GM10266 (cell line): ENCODE data around the gene PDRG1.
"Not testable (repeated sequence)": the region's sequence is repeated elsewhere in the genome, so short reads cannot be mapped to it uniquely, and the experiment has no call there.

Experiments used
- DNase-seq: peaks from one replicate; pipeline ENCODE4 v3.0.0; 2012; ENCODE audit errors: extremely low spot score
- TF ChIP-seq, protein P1 (sequence below): IDR thresholded peaks from 2 replicates; pipeline ENCODE4 v1.5.1; 2012; ENCODE audit warnings: mild to moderate bottlenecking, low read depth; ENCODE audit not compliant: control insufficient read depth, insufficient read depth; ENCODE audit errors: missing control alignments

Gene PDRG1

DNA sequence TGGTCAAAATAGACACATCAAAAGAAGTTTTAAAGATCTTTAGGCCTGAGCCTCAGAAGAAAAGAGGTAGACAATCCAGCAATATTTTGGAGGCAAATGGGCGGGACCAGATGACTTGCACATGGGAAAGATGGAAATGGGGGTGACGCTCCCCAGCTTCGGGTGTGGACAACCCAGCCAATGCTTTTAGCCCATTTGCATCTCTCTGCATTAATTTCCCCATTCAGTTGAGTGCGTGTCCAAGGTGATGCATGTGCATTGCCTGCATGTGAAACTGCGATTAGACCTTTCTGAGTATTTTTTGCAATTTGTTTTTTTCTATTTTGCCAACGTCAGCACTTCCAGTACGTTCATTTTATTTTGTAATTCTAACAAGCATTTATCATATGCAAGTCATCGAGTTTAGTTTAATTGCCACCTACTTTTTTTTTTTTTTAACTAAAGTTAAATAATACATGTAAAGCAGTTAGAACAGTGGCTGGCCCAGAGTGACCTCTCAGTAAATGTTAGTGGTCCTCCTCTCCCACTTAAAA, 24.2 kb downstream of the PDRG1 start:
- no peak for DNase-seq
- TF ChIP-seq, protein P1, sequence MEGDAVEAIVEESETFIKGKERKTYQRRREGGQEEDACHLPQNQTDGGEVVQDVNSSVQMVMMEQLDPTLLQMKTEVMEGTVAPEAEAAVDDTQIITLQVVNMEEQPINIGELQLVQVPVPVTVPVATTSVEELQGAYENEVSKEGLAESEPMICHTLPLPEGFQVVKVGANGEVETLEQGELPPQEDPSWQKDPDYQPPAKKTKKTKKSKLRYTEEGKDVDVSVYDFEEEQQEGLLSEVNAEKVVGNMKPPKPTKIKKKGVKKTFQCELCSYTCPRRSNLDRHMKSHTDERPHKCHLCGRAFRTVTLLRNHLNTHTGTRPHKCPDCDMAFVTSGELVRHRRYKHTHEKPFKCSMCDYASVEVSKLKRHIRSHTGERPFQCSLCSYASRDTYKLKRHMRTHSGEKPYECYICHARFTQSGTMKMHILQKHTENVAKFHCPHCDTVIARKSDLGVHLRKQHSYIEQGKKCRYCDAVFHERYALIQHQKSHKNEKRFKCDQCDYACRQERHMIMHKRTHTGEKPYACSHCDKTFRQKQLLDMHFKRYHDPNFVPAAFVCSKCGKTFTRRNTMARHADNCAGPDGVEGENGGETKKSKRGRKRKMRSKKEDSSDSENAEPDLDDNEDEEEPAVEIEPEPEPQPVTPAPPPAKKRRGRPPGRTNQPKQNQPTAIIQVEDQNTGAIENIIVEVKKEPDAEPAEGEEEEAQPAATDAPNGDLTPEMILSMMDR, result no peak

DNA sequence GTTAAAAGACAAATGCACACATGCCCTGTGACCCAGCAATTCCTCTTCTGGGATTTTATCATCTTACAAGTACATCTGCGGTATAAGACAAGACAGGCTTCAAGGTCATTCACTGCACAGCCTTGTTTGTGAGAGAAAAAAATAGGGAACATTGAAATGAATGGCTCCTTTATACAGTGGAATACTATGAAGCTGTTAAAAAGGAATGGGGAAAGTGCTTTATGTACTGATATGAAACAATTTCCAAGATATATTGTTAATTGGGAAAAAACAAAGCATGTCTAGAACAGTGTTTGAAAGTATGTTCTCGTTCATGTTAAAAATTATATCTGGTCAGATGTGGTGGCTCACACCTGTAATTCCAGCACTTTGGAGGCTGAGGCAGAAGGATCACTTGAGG, 25.4 kb downstream of the PDRG1 start:
- TF ChIP-seq, protein P1, result no peak
- no peak for DNase-seq

DNA sequence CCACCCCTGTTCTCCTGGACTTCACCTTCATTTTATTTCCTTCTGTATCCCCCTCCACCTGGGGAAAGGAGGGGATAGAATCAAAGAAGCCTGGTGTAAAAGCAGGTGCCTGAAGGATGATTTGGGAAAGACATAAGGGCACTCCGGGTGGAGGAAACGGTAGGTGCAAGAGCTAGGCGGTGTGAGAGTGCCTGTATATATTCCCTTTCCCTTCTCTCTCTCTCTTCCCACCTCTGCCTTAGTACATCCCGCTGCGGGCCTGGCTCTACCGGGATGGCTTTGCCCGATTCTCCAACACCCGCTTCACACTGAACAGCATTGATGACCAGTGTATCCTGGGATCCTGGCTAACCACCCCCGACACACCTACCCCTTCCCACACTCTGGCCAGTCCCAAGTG, 26.2 kb downstream of the PDRG1 start:
- TF ChIP-seq, protein P1, result no peak
- DNase-seq, result no peak

DNA sequence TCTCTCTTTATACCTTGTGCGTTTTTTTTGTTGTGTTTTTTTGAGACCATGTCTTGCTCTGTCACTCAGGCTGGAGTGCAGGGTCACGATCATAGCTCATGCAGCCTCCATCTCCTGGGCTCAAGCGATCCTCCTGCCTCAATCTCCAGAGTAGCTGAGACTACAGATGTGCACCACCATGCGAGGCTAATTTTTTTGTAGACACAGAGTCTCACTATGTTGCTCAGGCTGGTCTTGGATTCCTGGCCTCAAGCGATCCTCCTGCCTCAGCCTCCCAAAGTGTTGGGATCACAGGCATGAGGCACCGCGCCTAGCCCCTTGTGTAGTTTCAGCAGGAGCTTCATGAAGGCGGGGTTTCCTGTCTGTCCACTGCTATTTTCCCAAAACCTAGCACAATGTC, 27.3 kb downstream of the PDRG1 start:
- TF ChIP-seq, protein P1, result no peak
- DNase-seq, result no peak

DNA sequence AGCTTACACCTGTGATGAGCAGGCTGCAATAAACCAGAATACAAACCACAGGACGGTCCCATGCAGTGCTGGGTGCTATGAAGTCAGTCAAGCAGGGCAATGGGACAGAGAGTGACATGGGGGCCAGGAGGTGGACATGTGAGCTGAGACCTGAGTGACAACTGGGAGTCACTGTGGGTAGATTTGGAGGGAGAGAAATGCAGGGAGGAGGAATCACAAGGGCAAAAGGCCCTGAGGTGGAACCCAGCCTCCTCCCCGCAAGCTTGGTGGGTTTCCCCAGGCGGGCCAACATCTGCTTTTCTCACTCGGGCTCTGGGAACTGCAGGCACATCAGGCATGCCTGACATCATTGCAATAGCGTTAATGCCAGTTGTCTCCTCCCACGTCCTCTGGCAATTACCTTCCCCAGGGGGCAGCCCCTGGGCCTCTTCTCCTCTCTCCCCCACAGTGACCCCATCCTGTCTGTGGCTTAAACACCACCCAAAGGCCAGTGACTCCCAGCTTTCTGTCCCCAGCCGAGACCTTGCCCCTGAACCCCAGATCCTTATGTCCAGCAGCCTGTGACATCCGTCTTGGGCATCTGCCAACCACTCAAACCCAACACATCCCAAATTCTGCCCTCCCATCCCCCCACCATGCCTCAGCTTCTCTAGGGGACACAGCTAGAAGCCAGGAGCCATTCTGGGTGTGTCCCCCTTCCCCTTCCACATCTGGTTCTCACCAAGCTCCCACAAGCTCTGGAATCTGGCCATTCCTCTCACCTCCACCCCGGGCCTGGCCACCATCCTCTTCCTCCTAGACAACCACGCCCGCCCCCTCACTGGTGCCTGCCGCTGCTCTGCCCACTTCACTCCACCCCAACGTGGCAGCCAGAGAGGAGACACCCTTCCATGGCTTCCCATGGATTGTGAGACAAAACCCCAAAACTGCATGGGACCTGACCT, 28.2 kb downstream of the PDRG1 start:
- TF ChIP-seq, protein P1, result no peak
- peak; percentile 72 for DNase-seq

DNA sequence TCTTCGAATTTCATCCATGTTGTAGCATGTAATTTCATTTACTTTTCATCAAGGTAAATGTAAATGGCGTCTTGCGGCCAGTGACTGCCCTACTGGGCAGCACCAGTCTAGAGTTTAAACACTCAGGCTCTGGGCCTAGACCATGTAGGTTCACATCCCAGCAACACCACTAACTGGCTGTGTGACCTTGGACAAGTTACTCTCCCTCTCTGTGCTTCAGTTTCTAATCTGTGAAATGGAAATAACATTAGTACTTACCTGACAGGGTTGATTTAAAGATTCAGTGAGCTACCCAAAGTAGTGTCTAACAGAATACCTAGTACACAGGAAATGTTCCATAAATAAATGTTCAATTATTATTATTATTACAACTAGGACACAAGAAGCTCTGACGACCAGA, 29.3 kb downstream of the PDRG1 start:
- DNase-seq, result no peak
- TF ChIP-seq, protein P1, result no peak

DNA sequence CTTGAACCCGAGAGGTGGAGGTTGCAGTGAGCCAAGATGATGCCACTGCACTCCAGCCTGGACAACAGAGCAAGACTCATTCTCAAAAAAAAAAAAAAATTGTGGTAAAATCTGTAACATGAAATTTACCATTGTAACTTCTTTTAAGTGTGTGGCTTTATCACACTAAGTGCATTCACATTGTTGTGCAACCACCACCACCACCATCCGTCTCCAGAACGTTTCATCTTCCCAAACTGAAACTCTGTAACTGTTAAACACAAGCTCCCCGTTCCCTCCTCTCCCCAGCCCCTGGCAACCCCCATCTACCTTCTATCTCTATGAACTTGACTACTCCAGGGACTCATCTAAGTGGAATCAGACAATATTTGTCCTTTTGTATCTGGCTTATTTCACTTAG, 29.7 kb downstream of the PDRG1 start:
- TF ChIP-seq, protein P1, result no peak
- no peak for DNase-seq

DNA sequence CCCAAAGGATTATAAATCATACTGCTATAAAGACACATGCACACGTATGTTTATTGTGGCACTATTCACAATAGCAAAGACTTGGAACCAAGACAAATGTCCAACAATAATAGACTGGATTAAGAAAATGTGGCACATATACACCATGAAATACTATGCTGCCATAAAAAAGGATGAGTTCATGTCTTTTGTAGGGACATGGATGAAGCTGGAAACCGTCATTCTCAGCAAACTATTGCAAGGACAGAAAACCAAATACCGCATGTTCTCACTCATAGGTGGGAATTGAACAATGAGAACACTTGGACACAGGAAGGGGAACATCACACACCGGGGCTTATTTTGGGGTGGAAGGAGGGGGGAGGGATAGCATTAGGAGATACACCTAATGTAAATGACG, 30.4 kb downstream of the PDRG1 start:
- DNase-seq, result not testable (repeated sequence)
